ENCODE measurements around the gene MOBP. TPM values are rescaled to one million over a fixed set of nuclear protein-coding genes. Genes with fewer than 3 reads are reported as not detected.

The MOBP gene
- total and polyA plus RNA-seq, 4 donors: not detected

GRCh38 chr3:39438880-39439279, 28.6 kb upstream of the MOBP start:
- Histone ChIP-seq H3K36me3 (ENCODE audit: control insufficient read depth in 4 of 4, insufficient read depth in 3 of 4, low read depth in 1 of 4, low read length in 3 of 4) (no peaks in the 10 kb centered on the region), H3K9me3 (ENCODE audit: control insufficient read depth in 4 of 4, low read length in 3 of 4) (no peaks in the 10 kb centered on the region), H3K27me3 (ENCODE audit: control insufficient read depth in 4 of 4, insufficient read depth in 4 of 4, low read length in 3 of 4) (no peaks in the 10 kb centered on the region), H3K4me3 (ENCODE audit: low read depth in 1 of 3, low read length in 3 of 3) (no peak overlapping the region), H3K4me1 (ENCODE audit: control insufficient read depth in 4 of 4, insufficient read depth in 4 of 4, low read length in 3 of 4) (no peaks in the 10 kb centered on the region), H3K9ac (ENCODE audit: low read depth in 1 of 2, low read length in 2 of 2) (no peak overlapping the region), H3K27ac (ENCODE audit: low read depth in 1 of 2, low read length in 2 of 2) (no peak overlapping the region)
- no peak for DNase-seq (ENCODE audit: low spot score)
- WGBS: 74% methylated on average over 4 of the region's 4 CpGs
- no peak for TF ChIP-seq HNF4G (IDR thresholded peaks at IDR 0.05)
- TF ChIP-seq NR2F2 (IDR thresholded peaks at IDR 0.05): no peak
- TF ChIP-seq YY1 (IDR thresholded peaks at IDR 0.05): no peak
- TF ChIP-seq ZBTB33 (IDR thresholded peaks at IDR 0.05): no peak
- TF ChIP-seq TAF1 (conservative IDR thresholded peaks at IDR 0.05): no peak
- TF ChIP-seq MAX (IDR thresholded peaks at IDR 0.05): no peak
- no peak for TF ChIP-seq RAD21 (IDR thresholded peaks at IDR 0.05)
- no peak for TF ChIP-seq SP1 (IDR thresholded peaks at IDR 0.05)
- TF ChIP-seq ATF3 (IDR thresholded peaks at IDR 0.05): no peak
- TF ChIP-seq REST (IDR thresholded peaks at IDR 0.05): no peak
- no peak for TF ChIP-seq FOXA2 (IDR thresholded peaks at IDR 0.05)
- no peak for TF ChIP-seq CTCF (IDR thresholded peaks at IDR 0.05; ENCODE audit: low read depth, low read length, missing input control)
- TF ChIP-seq FOXA1 (IDR thresholded peaks at IDR 0.05): no peak
- TF ChIP-seq RXRA (IDR thresholded peaks at IDR 0.05): no peak
- TF ChIP-seq GABPA (IDR thresholded peaks at IDR 0.05 in 1 of 2, conservative IDR thresholded peaks at IDR 0.05 in 1 of 2): no peak

- WGBS: 88% methylated on average over 8 of the region's 8 CpGs
- H3K27ac ChIP-seq (ENCODE audit: low read depth in 1 of 2, low read length in 2 of 2): no peak overlapping the region
- no peaks in the 10 kb centered on the region for H3K4me1 ChIP-seq (ENCODE audit: control insufficient read depth in 4 of 4, insufficient read depth in 4 of 4, low read length in 3 of 4)
- H3K27me3 ChIP-seq (ENCODE audit: control insufficient read depth in 4 of 4, insufficient read depth in 4 of 4, low read length in 3 of 4): no peaks in the 10 kb centered on the region
- no peak overlapping the region for H3K4me3 ChIP-seq (ENCODE audit: low read depth in 1 of 3, low read length in 3 of 3)
- no peak overlapping the region for H3K9ac ChIP-seq (ENCODE audit: low read depth in 1 of 2, low read length in 2 of 2)
- no peaks in the 10 kb centered on the region for H3K9me3 ChIP-seq (ENCODE audit: control insufficient read depth in 4 of 4, low read length in 3 of 4)
- DNase-seq (ENCODE audit: low spot score): no peak
- H3K36me3 ChIP-seq (ENCODE audit: control insufficient read depth in 4 of 4, insufficient read depth in 3 of 4, low read depth in 1 of 4, low read length in 3 of 4): no peaks in the 10 kb centered on the region
- TF ChIP-seq HNF4G (IDR thresholded peaks at IDR 0.05) (no peak), EGR1 (IDR thresholded peaks at IDR 0.05; ENCODE audit: low read depth in 2 of 2) (no peak), ZBTB33 (IDR thresholded peaks at IDR 0.05) (no peak), GABPA (IDR thresholded peaks at IDR 0.05 in 1 of 2, conservative IDR thresholded peaks at IDR 0.05 in 1 of 2) (no peak), TAF1 (conservative IDR thresholded peaks at IDR 0.05) (no peak), MAX (IDR thresholded peaks at IDR 0.05) (no peak), ATF3 (IDR thresholded peaks at IDR 0.05) (no peak), REST (IDR thresholded peaks at IDR 0.05) (no peak), RAD21 (IDR thresholded peaks at IDR 0.05) (no peak)
Measured at GRCh38 chr3:39440316-39440715, 27.2 kb upstream of the MOBP start.
